Vagina (tissue), 2 donors: Measurements from ENCODE around the gene CTSK.

Experiments used
- POLR2A ChIP-seq, 2 donors: fragments of 450-650 bp; IDR thresholded peaks; one replicate each; pipeline ENCODE4 v1.6.1; 2017; ENCODE audit warnings: antibody characterized with exemption in 2 of 2, mild to moderate bottlenecking in 2 of 2, moderate library complexity in 2 of 2
- POLR2AphosphoS5 ChIP-seq, 2 donors: sonication (generic); formaldehyde crosslinking; IDR thresholded peaks; one replicate each; pipeline ENCODE4 v1.9.0; 2017; ENCODE audit warnings: antibody characterized with exemption in 2 of 2, mild to moderate bottlenecking in 2 of 2, low read depth in 1 of 2; ENCODE audit not compliant: insufficient read depth in 1 of 2
- TF ChIP-seq, protein P1 (sequence below), 3 experiments: fragments of 450-650 bp in 2 of 3; fragments of 200-600 bp in 1 of 3; sonication (generic) in 1 of 3; IDR thresholded peaks; one replicate each; pipeline ENCODE4 v1.5.1; 2017 to 2019; ENCODE audit warnings: antibody characterized with exemption in 3 of 3, mild to moderate bottlenecking in 2 of 3, moderate library complexity in 2 of 3

DNA sequence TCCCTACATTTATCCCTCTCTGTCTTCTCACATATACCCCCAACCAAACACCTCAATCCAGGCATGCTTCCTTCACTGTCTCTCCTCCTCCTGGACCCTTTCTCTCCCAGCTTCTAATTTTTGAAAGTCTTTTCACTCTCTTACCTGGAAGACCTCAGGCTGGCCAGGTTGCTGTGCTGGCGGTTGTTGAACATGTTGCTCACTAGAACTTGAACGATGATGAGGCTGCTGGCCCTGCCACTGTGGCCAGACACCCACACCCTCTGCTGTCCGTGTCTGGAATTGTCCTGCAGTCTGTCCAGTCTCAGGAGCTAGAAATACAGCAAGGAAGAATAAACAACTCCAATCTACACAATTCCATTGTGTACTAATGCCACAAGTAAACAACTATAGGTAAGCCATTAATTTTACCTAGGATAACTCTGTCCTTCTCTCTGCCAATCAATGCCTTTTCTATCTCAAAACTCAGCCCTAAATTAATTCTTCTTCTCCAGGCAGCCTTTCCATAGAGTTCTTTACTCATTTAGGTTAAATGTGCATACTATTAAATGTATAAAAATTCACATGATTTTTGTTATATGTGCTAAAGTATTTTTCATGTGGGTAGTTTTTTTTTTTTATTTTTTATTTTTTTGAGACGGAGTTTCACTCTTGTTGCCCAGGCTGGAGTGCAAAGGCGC, 5.1 kb upstream of the CTSK start:
- TF ChIP-seq, protein P1, sequence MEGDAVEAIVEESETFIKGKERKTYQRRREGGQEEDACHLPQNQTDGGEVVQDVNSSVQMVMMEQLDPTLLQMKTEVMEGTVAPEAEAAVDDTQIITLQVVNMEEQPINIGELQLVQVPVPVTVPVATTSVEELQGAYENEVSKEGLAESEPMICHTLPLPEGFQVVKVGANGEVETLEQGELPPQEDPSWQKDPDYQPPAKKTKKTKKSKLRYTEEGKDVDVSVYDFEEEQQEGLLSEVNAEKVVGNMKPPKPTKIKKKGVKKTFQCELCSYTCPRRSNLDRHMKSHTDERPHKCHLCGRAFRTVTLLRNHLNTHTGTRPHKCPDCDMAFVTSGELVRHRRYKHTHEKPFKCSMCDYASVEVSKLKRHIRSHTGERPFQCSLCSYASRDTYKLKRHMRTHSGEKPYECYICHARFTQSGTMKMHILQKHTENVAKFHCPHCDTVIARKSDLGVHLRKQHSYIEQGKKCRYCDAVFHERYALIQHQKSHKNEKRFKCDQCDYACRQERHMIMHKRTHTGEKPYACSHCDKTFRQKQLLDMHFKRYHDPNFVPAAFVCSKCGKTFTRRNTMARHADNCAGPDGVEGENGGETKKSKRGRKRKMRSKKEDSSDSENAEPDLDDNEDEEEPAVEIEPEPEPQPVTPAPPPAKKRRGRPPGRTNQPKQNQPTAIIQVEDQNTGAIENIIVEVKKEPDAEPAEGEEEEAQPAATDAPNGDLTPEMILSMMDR (IDR thresholded peaks at IDR 0.05), result peak in 2 of 3 experiments; percentile 17 to 51
- no peak for TF ChIP-seq POLR2A (IDR thresholded peaks at IDR 0.05)
- no peak for TF ChIP-seq POLR2AphosphoS5 (IDR thresholded peaks at IDR 0.05; ENCODE audit: insufficient read depth in 1 of 2, low read depth in 1 of 2)
